Fibroblast of lung (primary cell): ENCODE results near the gene KRT71. TPM values are rescaled to one million over a fixed set of nuclear protein-coding genes. Genes with fewer than 3 reads are reported as not detected.

Source experiments
- DNase-seq, 2 donors: peaks; one replicate each; pipeline versions ENCODE4 v3.0.0 to v3.0.0-alpha.2; 2010; ENCODE audit warnings: low read depth in 2 of 2
- H2AFZ ChIP-seq: 2 replicates; pipeline ENCODE4 v1.5.1; 2012; ENCODE audit warnings: low read length, control low read depth, inconsistent platforms
- H3K27ac ChIP-seq: 2 replicates; pipeline ENCODE4 v1.5.1; 2011; ENCODE audit warnings: low read length, control low read depth; ENCODE audit not compliant: insufficient read depth
- H3K27me3 ChIP-seq: 2 replicates; pipeline ENCODE4 v1.5.1; 2011; ENCODE audit warnings: mild to moderate bottlenecking, low read length; ENCODE audit not compliant: control insufficient read depth, insufficient read depth
- H3K36me3 ChIP-seq: 2 replicates; pipeline ENCODE4 v1.5.1; 2011; ENCODE audit warnings: low read length; ENCODE audit not compliant: control insufficient read depth, insufficient read depth
- H3K4me1 ChIP-seq: 2 replicates; pipeline ENCODE4 v1.5.1; 2011; ENCODE audit warnings: low read length; ENCODE audit not compliant: control insufficient read depth, insufficient read depth; ENCODE audit errors: extremely low read depth
- H3K4me2 ChIP-seq: 2 replicates; pipeline ENCODE4 v1.5.1; 2011; ENCODE audit warnings: low read length, control low read depth; ENCODE audit not compliant: insufficient read depth; ENCODE audit errors: extremely low read depth
- H3K4me3 ChIP-seq, 4 experiments: fragments of 200-600 bp in 1 of 4; sonication (generic) in 1 of 4; replicated peaks in 1 of 4; 2 replicates each; pipeline ENCODE4 v1.5.1; 2011 to 2016; ENCODE audit warnings: low read length in 4 of 4, low read depth in 3 of 4, mild to moderate bottlenecking in 3 of 4, control low read depth in 2 of 4, inconsistent platforms in 1 of 4, mixed read lengths in 1 of 4; ENCODE audit not compliant: insufficient read depth in 1 of 4; ENCODE audit errors: control extremely low read depth in 1 of 4
- H3K79me2 ChIP-seq: 2 replicates; pipeline ENCODE4 v1.5.1; 2012; ENCODE audit warnings: mild to moderate bottlenecking, low read length, inconsistent platforms; ENCODE audit not compliant: control insufficient read depth, insufficient read depth
- H3K9ac ChIP-seq: 2 replicates; pipeline ENCODE4 v1.5.1; 2011; ENCODE audit warnings: mild to moderate bottlenecking, low read length, control low read depth; ENCODE audit not compliant: insufficient read depth
- H3K9me3 ChIP-seq: 2 replicates; pipeline ENCODE4 v1.5.1; 2012; ENCODE audit warnings: low read depth, low read length; ENCODE audit not compliant: control insufficient read depth, insufficient read depth
- H4K20me1 ChIP-seq: 2 replicates; pipeline ENCODE4 v1.5.1; 2011; ENCODE audit warnings: low read length; ENCODE audit not compliant: control insufficient read depth, insufficient read depth; ENCODE audit errors: extremely low read depth
- EZH2 ChIP-seq: IDR thresholded peaks from 2 replicates; pipeline ENCODE4 v1.5.1; 2012; ENCODE audit warnings: low read length, control low read depth, mild to moderate bottlenecking; ENCODE audit errors: missing control alignments
- polyA plus RNA-seq, 2 donors: library from polyadenylated mRNA; depleted of rRNA in 1 of 2; stranded (reverse) in 1 of 2; unstranded in 1 of 2; fragments of >200 nt; gene quantifications; 2 replicates each; pipeline ENCODE4 v1.2.1, GENCODE V29; 2011 to 2012; ENCODE audit warnings: missing spikeins in 1 of 2
- total RNA-seq: library from RNA; depleted of rRNA; stranded (reverse); fragments of >200 nt; gene quantifications from 2 replicates; pipeline ENCODE4 v1.2.1, GENCODE V29; 2014
- TF ChIP-seq, protein P1 (sequence below), 2 donors: IDR thresholded peaks in 1 of 2; conservative IDR thresholded peaks in 1 of 2; 1 replicate in 1 of 2; 2 replicates in 1 of 2; pipeline ENCODE4 v1.5.1; 2011 to 2012; ENCODE audit warnings: low read length in 2 of 2, control low read depth in 1 of 2, inconsistent platforms in 1 of 2, low read depth in 1 of 2, mild to moderate bottlenecking in 1 of 2

The KRT71 gene
- total and polyA plus RNA-seq, 2 donors (not counting 1 experiment from before 2014, with no cell fraction given) = not detected

DNA sequence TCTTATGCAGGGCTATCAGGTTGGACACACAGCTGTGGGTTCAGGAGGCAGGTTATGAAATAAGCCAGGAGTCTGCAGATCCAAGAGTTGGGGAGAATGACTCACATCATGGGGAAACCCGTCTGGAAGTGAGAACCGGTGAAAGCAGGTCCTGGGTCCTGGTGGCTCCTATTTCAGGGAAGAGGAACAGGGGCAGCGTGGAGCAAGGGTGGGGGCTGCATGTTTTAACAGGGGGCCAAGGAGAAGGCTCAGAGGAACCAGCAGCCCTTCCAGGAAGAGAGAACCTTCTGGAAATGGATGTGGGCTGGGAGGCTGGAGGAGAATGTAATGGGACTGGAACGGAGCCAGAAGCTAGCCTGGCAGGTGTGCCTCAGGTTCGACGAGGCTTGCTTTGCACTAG, 28.5 kb upstream of the KRT71 start:
- Histone ChIP-seq H3K27me3 (no peaks in the 10 kb centered on the region), H3K9me3 (no peaks in the 10 kb centered on the region), H3K4me2 (no peak overlapping the region), H4K20me1 (no peaks in the 10 kb centered on the region), H2AFZ (no peak overlapping the region), H3K4me1 (no peaks in the 10 kb centered on the region), H3K79me2 (no peaks in the 10 kb centered on the region), H3K36me3 (no peaks in the 10 kb centered on the region), H3K9ac (no peak overlapping the region), H3K27ac (no peak overlapping the region), H3K4me3 (no peak overlapping the region)
- DNase-seq = peak in 1 of 2 donors; percentile 45
- no peak for TF ChIP-seq EZH2
- TF ChIP-seq, protein P1, sequence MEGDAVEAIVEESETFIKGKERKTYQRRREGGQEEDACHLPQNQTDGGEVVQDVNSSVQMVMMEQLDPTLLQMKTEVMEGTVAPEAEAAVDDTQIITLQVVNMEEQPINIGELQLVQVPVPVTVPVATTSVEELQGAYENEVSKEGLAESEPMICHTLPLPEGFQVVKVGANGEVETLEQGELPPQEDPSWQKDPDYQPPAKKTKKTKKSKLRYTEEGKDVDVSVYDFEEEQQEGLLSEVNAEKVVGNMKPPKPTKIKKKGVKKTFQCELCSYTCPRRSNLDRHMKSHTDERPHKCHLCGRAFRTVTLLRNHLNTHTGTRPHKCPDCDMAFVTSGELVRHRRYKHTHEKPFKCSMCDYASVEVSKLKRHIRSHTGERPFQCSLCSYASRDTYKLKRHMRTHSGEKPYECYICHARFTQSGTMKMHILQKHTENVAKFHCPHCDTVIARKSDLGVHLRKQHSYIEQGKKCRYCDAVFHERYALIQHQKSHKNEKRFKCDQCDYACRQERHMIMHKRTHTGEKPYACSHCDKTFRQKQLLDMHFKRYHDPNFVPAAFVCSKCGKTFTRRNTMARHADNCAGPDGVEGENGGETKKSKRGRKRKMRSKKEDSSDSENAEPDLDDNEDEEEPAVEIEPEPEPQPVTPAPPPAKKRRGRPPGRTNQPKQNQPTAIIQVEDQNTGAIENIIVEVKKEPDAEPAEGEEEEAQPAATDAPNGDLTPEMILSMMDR (conservative IDR thresholded peaks at IDR 0.05 in 1 of 2, IDR thresholded peaks at IDR 0.05 in 1 of 2; ENCODE audit: low read depth in 1 of 2, low read length in 2 of 2) = no peak

DNA sequence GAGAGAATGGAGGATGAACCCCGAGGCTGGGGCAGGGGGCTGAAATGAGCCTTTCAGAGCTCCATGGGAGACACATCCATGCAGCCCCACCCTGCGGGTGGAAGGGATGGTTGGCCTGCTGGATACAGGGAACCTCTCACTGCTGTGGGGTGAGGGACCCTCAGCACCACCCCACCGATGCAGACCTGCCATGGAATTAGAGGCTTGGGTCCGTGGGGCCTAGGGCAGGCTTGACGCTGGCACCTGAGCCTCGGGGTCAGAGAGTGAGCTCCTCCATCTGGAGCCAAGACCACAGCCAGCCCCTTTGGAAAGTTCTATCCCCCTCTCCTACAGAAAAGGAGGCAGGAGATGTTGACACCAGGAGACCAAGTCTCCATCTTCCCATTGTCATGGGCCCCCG, 28.1 kb upstream of the KRT71 start:
- Histone ChIP-seq H4K20me1 (no peaks in the 10 kb centered on the region), H3K9me3 (no peaks in the 10 kb centered on the region), H3K27me3 (no peaks in the 10 kb centered on the region), H2AFZ (no peak overlapping the region), H3K4me1 (no peaks in the 10 kb centered on the region), H3K79me2 (no peaks in the 10 kb centered on the region), H3K36me3 (no peaks in the 10 kb centered on the region), H3K4me3 (no peak overlapping the region), H3K27ac (no peak overlapping the region), H3K4me2 (no peak overlapping the region), H3K9ac (no peak overlapping the region)
- no peak for DNase-seq
- TF ChIP-seq, protein P1 (conservative IDR thresholded peaks at IDR 0.05 in 1 of 2, IDR thresholded peaks at IDR 0.05 in 1 of 2; ENCODE audit: low read depth in 1 of 2, low read length in 2 of 2) = no peak
- no peak for TF ChIP-seq EZH2

- Histone ChIP-seq H3K9ac (no peak overlapping the region), H3K79me2 (no peaks in the 10 kb centered on the region), H4K20me1 (no peaks in the 10 kb centered on the region), H3K4me1 (no peaks in the 10 kb centered on the region), H3K27ac (no peak overlapping the region), H3K27me3 (no peaks in the 10 kb centered on the region), H3K36me3 (no peaks in the 10 kb centered on the region), H3K9me3 (no peaks in the 10 kb centered on the region), H3K4me2 (no peak overlapping the region), H2AFZ (no peak overlapping the region), H3K4me3 (no peak overlapping the region)
- TF ChIP-seq EZH2 = no peak
- TF ChIP-seq, protein P1 (conservative IDR thresholded peaks at IDR 0.05 in 1 of 2, IDR thresholded peaks at IDR 0.05 in 1 of 2; ENCODE audit: low read depth in 1 of 2, low read length in 2 of 2) = no peak
- no peak for DNase-seq
These were observed 27.6 kb upstream of the KRT71 start for GRCh38 chr12:52580496-52580895.
